ENCODE measurements around the gene BSX. TPM values are rescaled to one million over a fixed set of nuclear protein-coding genes. Genes with fewer than 3 reads are reported as not detected.

BSX gene
- not detected for total RNA-seq (2013)
- not detected for polyA plus RNA-seq
- not detected in 2 replicates for polyA minus RNA-seq
- 0 to 0.12 (median 0) reads per million in 11 experiments for total RNA-seq

DNA sequence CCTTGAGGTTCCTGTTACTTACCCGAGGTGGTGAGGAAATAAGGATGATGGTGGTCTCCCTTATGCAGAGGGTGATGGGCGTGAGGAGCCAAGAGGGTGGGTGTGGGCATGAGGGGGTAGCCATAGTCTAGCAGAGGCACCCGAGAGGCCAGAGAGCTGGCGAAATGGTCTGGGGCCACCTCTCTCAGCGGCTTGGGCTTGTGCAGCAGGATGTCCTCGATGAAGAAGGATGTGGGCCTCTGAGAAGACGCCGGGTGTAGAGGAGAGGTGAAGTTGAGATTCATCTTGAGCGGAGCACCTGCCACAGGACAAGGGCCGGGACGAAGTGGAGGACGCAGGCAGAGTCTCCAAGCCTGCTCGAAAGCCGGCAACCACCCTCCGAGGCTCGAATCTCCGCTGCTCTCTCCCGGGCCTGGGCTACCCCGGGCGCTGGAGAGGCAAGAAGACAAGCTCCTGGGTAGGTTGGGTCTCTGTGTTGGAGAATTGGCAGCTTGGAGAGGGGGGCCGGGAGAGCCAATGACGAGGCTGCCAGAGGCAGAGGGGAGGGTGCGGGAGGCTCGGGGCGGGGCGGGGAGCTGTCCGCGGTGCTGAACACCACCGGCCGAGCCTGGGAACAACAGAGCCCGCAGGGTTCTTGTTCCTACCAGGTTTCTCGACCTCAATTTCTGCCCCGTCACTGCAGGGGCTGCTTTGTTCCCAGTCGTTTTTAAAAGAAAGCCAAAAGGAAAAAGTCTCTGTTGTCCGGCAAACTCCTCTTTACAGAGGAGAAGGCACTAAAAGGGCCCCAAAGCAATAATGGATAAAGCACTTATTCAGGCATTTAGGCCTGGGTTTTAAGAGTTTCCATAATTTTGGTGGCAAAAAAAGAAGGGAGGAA, at the start of gene BSX:
BSX (minus strand) TSS at position 447 of the 877 bp plus-strand sequence; CDS start at position 284, 163 bp downstream.
- Mint-ChIP-seq H3K36me3 (peaks cover 6 to 15% of the 10 kb centered on the region in 2 donors), H3K9me3 (peaks cover 4 to 46% (median 18%) of the 10 kb centered on the region in 7 donors), H3K27ac (no peak within 1 kb of the TSS), H3K4me1 (peaks cover 15% of the 10 kb centered on the region), H3K4me3 (peak within 1 kb of the TSS in 1 of 2 donors; percentile 79), H3K27me3 (ENCODE audit: low read depth in 3 of 3) (peaks cover 97 to 100% (median 99%) of the 10 kb centered on the region in 3 donors)
- Histone ChIP-seq H2AFZ (ENCODE audit: insufficient read depth, low read depth, low read length, poor library complexity, severe bottlenecking) (no peak within 1 kb of the TSS), H3K9me3 (replicated peaks in 1 of 2; ENCODE audit: control insufficient read depth in 1 of 2, insufficient read depth in 1 of 2, low read length in 2 of 2) (peaks cover 0 to 66% of the 10 kb centered on the region in 2 donors), H3K4me1 (ENCODE audit: control insufficient read depth in 1 of 2, insufficient read depth in 2 of 2, low read length in 2 of 2) (peaks cover 4 to 14% of the 10 kb centered on the region in 2 donors), H4K20me1 (ENCODE audit: insufficient read depth, low read length) (no peaks in the 10 kb centered on the region), H3K79me2 (ENCODE audit: insufficient read depth, low read length) (no peaks in the 10 kb centered on the region), H3K36me3 (replicated peaks in 1 of 2; ENCODE audit: control insufficient read depth in 1 of 2, insufficient read depth in 2 of 2, low read length in 2 of 2) (no peaks in the 10 kb centered on the region), H3K27ac (ENCODE audit: low read depth in 1 of 2, low read length in 2 of 2) (no peak within 1 kb of the TSS), H3K9ac (ENCODE audit: insufficient read depth, low read length, poor library complexity, severe bottlenecking) (no peak within 1 kb of the TSS), H3K4me2 (replicated peaks; ENCODE audit: extremely low read depth, low read length, poor library complexity, severe bottlenecking) (no peak within 1 kb of the TSS), H3K27me3 (ENCODE audit: control insufficient read depth in 2 of 2, insufficient read depth in 2 of 2, low read length in 2 of 2) (peaks cover 92 to 100% of the 10 kb centered on the region in 2 donors), H3K4me3 (replicated peaks in 1 of 3; ENCODE audit: low read depth in 2 of 3, low read length in 3 of 3) (no peak within 1 kb of the TSS)
- intact Hi-C loops (cut with micrococcal nuclease) = no loop called here
- DNase-seq = peak; percentile 2 to 9 (median 3)
- WGBS (ENCODE audit: insufficient coverage) = 9% methylated on average over 24 of the region's 35 CpGs
- TF ChIP-seq CTCF (IDR thresholded peaks at IDR 0.05) = no peak

DNA sequence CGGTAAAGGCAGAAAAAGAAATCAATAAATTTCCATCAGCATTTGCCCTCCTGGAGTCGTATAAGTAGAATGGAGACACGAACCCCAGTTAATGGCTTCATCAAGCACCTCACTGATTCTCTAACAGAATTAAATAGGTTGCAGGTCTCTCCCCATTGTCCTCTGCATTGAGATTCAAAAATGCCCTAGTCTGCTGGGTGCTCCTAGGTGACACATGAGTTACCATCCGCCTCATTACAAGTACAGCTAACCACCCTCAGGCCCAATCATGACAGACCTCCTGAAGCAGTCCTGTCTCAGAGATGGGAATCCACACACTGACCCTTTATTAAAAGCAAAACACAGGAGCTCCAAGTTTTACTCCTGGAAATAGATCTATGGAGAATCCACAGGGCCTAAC, 48.9 kb upstream of the BSX start:
- H3K79me2 ChIP-seq (ENCODE audit: insufficient read depth, low read length) = no peaks in the 10 kb centered on the region
- no peak for DNase-seq
- intact Hi-C loops (cut with micrococcal nuclease) = no loop called here
- no peak overlapping the region for H3K4me2 ChIP-seq (replicated peaks; ENCODE audit: extremely low read depth, low read length, poor library complexity, severe bottlenecking)
- peaks cover 9 to 18% of the 10 kb centered on the region in 2 donors for H3K4me1 ChIP-seq (ENCODE audit: control insufficient read depth in 1 of 2, insufficient read depth in 2 of 2, low read length in 2 of 2)
- no peak overlapping the region for H3K9ac ChIP-seq (ENCODE audit: insufficient read depth, low read length, poor library complexity, severe bottlenecking)
- Mint-ChIP-seq H3K27ac (no peak overlapping the region), H3K4me3 (no peak overlapping the region), H3K9me3 (no peaks in the 10 kb centered on the region), H3K27me3 (ENCODE audit: low read depth in 3 of 3) (peaks cover 0 to 2% (median 0%) of the 10 kb centered on the region in 3 donors), H3K4me1 (peaks cover 16% of the 10 kb centered on the region), H3K36me3 (no peaks in the 10 kb centered on the region)
- no peaks in the 10 kb centered on the region for H3K9me3 ChIP-seq (replicated peaks in 1 of 2; ENCODE audit: control insufficient read depth in 1 of 2, insufficient read depth in 1 of 2, low read length in 2 of 2)
- H3K27ac ChIP-seq (ENCODE audit: low read depth in 1 of 2, low read length in 2 of 2) = no peak overlapping the region
- TF ChIP-seq CTCF (IDR thresholded peaks at IDR 0.05) = no peak
- H3K36me3 ChIP-seq (replicated peaks in 1 of 2; ENCODE audit: control insufficient read depth in 1 of 2, insufficient read depth in 2 of 2, low read length in 2 of 2) = no peaks in the 10 kb centered on the region
- no peaks in the 10 kb centered on the region for H3K27me3 ChIP-seq (ENCODE audit: control insufficient read depth in 2 of 2, insufficient read depth in 2 of 2, low read length in 2 of 2)
- no peak overlapping the region for H2AFZ ChIP-seq (ENCODE audit: insufficient read depth, low read depth, low read length, poor library complexity, severe bottlenecking)
- no peak overlapping the region for H3K4me3 ChIP-seq (replicated peaks in 1 of 3; ENCODE audit: low read depth in 2 of 3, low read length in 3 of 3)
- 94% methylated on average over 3 of the region's 4 CpGs for WGBS (ENCODE audit: insufficient coverage)
- no peaks in the 10 kb centered on the region for H4K20me1 ChIP-seq (ENCODE audit: insufficient read depth, low read length)

All from CD14-positive monocyte (primary cell).